ENCODE data around the gene GOLGA6L26. TPM values are rescaled to one million over a fixed set of nuclear protein-coding genes. Genes with fewer than 3 reads are reported as not detected.
"Not testable (repeated sequence)": the region's sequence is repeated elsewhere in the genome, so short reads cannot be mapped to it uniquely, and the experiment has no call there.

The GOLGA6L26 gene, protein sequence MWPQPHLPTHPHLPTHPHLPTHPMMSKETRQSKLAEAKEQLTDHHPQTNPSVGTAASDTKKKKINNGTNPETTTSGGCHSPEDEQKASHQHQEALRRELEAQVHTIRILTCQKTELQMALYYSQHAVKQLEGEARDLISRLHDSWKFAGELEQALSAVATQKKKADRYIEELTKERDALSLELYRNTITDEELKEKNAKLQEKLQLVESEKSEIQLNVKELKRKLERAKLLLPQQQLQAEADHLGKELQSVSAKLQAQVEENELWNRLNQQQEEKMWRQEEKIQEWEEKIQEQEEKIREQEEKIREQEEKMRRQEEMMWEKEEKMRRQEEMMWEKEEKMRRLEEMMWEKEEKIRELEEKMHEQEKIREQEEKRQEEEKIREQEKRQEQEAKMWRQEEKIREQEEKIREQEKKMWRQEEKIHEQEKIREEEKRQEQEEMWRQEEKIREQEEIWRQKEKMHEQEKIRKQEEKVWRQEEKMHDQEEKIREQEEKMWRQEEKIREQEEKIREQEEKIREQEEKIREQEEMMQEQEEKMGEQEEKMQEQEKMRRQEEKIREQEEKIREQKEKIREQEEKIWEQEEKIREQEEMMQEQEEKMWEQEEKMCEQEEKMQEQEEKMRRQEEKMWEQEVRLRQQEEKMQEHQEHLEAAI
- not detected for total RNA-seq

DNA sequence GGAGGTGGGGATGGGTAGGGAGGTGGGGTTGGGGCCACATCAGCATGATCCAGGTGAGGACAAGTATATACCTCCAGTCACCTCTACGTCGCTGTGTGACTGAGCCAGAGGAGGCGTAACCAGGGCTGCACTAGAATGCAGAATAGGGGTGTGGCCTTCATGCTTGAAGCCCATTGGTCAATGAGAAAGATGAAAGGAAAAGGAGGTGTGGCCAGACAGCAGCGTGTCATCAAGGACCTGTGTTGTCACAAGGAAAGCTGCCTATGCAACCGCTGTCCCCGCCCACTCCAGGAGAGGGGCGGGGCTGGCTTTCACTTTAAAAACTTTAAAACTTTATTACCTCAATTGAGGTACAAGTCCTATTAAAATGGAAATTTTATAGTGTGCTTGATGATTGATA lies at the start of gene GOLGA6L26:
Gene GOLGA6L26, minus strand, starts transcription at position 101 of the 400 bp plus-strand sequence. Its CDS starts 61 bp downstream, at position 40.
- TF ChIP-seq, protein P1, sequence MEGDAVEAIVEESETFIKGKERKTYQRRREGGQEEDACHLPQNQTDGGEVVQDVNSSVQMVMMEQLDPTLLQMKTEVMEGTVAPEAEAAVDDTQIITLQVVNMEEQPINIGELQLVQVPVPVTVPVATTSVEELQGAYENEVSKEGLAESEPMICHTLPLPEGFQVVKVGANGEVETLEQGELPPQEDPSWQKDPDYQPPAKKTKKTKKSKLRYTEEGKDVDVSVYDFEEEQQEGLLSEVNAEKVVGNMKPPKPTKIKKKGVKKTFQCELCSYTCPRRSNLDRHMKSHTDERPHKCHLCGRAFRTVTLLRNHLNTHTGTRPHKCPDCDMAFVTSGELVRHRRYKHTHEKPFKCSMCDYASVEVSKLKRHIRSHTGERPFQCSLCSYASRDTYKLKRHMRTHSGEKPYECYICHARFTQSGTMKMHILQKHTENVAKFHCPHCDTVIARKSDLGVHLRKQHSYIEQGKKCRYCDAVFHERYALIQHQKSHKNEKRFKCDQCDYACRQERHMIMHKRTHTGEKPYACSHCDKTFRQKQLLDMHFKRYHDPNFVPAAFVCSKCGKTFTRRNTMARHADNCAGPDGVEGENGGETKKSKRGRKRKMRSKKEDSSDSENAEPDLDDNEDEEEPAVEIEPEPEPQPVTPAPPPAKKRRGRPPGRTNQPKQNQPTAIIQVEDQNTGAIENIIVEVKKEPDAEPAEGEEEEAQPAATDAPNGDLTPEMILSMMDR (IDR thresholded peaks at IDR 0.05; ENCODE audit: low read depth), result not testable (repeated sequence)

- TF ChIP-seq, protein P1 (IDR thresholded peaks at IDR 0.05; ENCODE audit: low read depth), result no peak
Measured at GRCh38 chr15:23372284-23372683, 38.3 kb upstream of the GOLGA6L26 start.

GRCh38 chr15:23370578-23370977 lies 36.6 kb upstream of the GOLGA6L26 start:
- TF ChIP-seq, protein P1 (IDR thresholded peaks at IDR 0.05; ENCODE audit: low read depth), result no peak

GRCh38 chr15:23354448-23354847 lies 20.5 kb upstream of the GOLGA6L26 start, which contains the start of gene GOLGA8S:
Gene GOLGA8S (plus strand): TSS chr15:23354748. CDS start chr15:23354810, 62 bp downstream.
- TF ChIP-seq, protein P1 (IDR thresholded peaks at IDR 0.05; ENCODE audit: low read depth), result not testable (repeated sequence)

Small RNA genes within 50 kb of the gene (small RNA-seq; reads per million reads assigned to genes)
- gene RN7SL536P, result not detected

Other genes starting within 250 kb of the GOLGA6L26 start
- not detected for gene GOLGA6L1, start 197.4 kb downstream of the GOLGA6L26 start, total RNA-seq
- under 1 TPM; 0.34 to 0.65 (median 0.50) TPM for gene GOLGA8S, start 20.6 kb upstream of the GOLGA6L26 start, total RNA-seq
- gene GOLGA6L2, start 113.0 kb upstream of the GOLGA6L26 start, total RNA-seq, result not detected
- 1 to 10 TPM in 1 of 4 donors, under 1 TPM in 3; 0.49 to 2.9 (median 0.54) TPM for gene MKRN3, start 231.5 kb upstream of the GOLGA6L26 start, total RNA-seq